ENCODE measurements around the gene CDKL4.
"Not testable (repeated sequence)": the region's sequence is repeated elsewhere in the genome, so short reads cannot be mapped to it uniquely, and the experiment has no call there.

The CDKL4 gene

DNA sequence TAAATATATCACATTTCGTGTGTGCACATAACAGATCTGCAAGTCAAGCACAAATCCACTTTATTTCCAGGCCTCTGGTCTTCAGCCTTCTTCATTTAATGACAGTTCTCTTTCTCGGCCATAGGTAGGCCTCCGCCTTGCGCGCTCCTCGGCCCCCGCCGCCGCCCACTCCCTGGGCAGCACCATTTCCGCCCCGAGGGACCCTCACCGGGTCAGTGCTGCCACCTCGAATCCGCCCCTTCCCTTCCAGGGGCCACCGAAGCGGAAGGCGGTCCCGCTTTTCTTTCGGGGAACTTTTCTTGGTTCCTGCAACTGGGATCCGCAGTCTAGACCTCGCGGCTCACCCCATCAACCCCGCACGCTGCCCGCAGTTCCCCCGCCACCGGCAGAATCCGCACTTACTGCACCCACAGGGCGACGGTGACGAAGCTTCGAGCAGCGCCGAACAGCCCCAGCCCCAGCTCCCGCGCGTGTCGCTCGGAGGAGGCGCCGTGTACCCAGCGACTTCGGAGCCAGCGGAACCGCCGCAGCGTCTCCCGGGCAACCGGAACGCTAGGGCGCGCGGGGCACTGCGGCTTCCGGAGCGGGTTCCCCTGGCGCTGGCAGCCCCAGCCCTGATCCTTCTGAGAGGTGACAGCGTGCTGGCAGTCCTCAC lies at the start of gene CDKL4:
TSS of gene CDKL4 (minus strand) at position 502 of the 655 bp plus-strand sequence.
- no peak for DNase-seq (ENCODE audit: low read depth)

DNA sequence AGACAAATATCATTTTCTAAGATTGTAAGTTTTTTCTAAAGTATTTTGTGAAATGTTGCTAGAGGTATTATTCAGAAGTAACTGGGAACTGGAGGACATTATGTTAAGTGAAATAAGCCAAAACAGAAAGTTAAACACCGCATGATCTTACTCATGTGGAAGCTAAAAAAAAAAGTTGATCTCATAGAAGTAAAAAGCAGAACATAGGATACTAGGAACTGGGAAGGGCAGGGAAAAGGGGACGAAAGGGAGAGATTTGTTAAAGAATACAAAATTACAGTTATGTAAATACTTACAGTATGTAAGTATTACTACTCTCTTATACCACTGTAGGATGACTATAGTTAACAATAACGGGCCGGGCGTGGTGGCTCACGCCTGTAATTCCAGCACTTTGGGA lies 46.7 kb upstream of the CDKL4 start:
- DNase-seq (ENCODE audit: low read depth): no peak

DNA sequence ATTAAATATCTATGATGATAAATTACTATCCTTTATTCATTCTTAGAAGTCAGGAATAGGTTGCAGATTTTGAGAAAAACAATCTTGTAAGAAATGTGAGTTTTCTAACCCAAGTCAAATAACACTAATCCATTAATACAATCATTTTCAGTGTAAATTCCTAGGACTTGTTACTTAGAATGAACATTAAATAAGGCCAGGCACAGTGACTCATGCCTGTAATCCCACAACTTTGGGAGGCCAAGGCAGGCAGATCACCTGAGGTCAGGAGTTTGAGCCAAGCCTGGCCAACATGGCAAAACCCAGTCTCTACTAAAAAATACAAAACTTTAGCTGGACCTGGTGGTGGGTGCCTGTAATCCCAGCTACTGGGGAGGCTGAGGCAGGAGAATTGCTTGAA lies 45.8 kb upstream of the CDKL4 start:
- no peak for DNase-seq (ENCODE audit: low read depth)

DNA sequence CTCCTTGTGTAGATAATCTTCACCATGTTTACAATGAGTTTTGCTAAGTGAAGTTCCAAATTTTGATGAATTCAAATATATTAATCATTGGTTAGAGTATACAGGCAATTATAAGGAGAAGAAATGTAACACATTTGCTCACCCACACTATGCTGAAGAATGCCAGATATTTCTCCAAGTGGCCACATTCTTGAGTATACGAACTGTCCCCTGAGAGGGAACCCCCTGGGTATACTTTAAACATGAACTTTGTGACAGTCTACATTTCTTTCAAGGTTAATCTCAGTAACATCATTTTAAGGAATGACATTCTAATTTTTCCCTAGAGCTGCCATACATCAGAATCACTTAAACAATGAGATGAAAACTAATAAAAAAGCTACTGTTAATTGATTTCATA lies 39.8 kb upstream of the CDKL4 start:
- DNase-seq (ENCODE audit: low read depth): no peak

GRCh38 chr2:39281391-39281790 lies 37.6 kb upstream of the CDKL4 start:
- no peak for DNase-seq (ENCODE audit: low read depth)

GRCh38 chr2:39275016-39275415 lies 31.2 kb upstream of the CDKL4 start:
- no peak for DNase-seq (ENCODE audit: low read depth)

GRCh38 chr2:39269941-39270340 lies 26.2 kb upstream of the CDKL4 start:
- no peak for DNase-seq (ENCODE audit: low read depth)

GRCh38 chr2:39266916-39267434 lies 23.2 kb upstream of the CDKL4 start:
- no peak for DNase-seq (ENCODE audit: low read depth)

DNA sequence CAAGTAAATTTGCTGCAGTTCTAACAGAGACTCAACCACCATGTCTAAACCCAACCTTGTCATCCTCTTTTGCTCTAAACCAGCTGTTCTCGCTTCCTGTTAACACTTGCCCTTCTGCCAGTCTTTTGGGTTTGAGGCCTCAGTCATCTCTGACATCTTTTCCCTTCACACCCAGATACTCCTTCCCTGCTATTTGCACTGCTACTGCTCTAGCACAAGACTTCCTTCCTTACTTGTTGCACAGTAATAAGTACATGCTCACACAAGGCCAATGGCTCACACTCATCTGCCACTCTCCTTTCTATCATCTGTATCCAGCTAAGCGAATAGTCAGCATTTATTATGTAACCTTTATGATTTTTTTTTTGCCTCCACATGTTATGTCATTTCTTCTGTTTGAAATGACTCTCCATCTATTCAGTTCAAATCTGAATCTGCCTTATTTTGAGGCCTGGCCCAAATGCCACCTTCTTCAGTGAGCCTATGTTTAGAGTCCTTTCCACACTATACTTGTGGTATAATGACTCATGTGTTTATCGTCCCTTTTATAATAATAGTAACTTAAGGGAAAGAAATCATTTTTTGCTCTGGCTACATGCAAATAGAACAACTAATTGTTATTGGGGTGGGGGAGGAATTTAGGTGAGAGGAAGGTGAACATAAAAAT lies 22.5 kb upstream of the CDKL4 start:
- no peak for DNase-seq (ENCODE audit: low read depth)

DNA sequence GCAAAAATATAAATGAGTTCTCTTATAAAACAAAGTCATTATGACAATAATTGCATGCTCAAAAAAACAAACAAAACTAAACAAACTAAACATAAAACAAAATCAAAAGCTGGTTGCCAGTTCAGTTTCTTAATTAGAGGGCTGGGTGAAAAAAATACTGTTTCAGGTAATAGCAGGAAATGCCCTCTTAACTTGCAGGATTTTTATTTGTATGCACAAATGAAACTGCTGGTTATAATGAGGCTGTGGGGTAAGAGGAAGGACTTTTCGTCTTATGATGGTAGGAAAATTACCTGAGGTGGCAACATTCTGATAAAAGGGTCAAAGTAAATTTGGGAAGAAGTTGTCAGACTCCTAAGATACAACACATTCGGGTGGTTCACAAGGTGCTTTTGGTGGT lies 21.5 kb upstream of the CDKL4 start:
- DNase-seq (ENCODE audit: low read depth): no peak

DNA sequence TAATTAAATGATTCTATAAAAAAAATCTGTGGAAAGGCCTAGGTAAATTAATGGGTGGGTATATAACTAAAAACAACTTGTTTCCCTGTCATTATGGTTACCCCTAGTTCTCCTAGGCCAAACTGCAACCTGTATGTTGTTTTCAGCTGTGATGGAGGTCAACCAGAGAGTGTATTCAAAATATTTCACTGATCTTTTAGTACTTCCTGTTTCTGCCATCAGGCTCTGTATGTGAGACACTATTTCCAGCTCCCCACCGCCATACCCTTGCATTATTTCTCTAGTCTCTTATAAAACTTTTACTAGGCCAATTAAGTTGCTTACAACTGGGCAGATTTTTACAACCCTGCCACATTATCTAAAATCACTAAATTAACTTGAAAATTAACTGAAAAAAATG lies 21.0 kb upstream of the CDKL4 start:
- DNase-seq (ENCODE audit: low read depth): no peak

DNA sequence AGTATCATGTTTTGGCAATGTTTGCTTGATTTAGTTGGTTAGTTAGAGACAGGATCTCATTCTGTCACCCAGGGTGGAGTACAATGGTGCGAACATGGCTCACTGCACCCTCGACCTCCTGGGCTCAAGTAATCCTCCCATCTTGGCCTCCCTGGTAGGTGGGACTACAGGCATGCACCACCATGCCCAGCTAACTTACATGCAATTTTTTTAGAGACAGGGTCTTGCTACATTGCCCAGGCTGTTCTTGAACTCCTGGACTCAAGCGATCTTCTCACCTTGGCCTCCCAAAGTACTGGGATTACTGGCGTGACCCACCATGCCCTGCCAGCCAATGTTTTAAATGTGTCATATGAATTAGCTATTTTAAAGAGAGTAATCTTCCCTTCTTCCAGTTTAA lies 16.3 kb upstream of the CDKL4 start:
- DNase-seq (ENCODE audit: low read depth): no peak

DNA sequence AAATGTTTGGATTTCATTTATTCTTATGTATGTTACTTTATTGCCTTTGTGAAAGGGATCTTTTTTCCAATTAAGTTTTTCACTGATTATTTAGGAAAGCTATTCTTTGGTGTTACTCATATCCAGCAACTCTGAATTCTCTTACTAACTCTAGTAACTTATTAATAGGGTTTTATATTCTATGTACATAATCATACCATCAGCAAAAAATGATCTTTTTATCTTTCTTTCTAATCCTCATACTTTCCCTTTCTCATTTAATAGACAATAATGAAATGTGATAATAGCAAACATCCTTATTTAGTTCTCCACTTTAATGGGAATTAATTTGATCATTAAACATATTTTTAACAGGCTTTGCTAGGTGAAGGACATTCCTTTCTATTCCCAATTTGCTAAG lies 12.3 kb upstream of the CDKL4 start:
- DNase-seq (ENCODE audit: low read depth): no peak

- no peak for DNase-seq (ENCODE audit: low read depth)
Measured at GRCh38 chr2:39252888-39253518, 9.2 kb upstream of the CDKL4 start.

- DNase-seq (ENCODE audit: low read depth): no peak
Measured at GRCh38 chr2:39247512-39248043, 3.8 kb upstream of the CDKL4 start.

GRCh38 chr2:39246382-39246980 lies 2.7 kb upstream of the CDKL4 start:
- no peak for DNase-seq (ENCODE audit: low read depth)

DNA sequence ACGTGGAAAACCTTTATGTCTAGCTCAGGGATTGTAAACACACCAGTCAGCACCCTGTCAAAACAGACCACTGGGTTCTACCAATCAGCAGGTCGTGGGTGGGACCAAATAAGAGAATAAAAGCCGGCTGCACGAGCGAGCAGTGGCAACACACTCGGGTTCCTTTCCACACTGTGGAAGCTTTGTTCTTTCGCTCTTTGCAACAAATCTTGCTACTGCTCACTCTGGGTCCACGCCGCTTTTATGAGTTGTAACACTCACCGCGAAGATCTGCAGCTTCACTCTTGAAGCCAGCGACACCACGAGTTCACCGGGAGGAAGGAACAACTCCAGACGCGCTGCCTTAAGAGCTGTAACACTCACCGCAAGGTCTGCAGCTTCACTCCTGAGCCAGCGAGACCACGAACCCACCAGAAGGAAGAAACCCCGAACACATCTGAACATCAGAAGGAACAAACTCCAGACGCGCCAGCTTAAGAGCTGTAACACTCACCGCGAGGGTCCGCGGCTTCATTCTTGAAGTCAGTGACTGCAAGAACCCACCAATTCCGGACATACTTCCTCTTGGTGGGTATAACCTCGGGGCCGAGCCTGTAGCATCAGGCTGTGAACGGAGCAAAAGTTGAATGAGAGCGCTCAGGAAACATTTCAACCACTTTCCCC lies 1.3 kb upstream of the CDKL4 start:
- DNase-seq (ENCODE audit: low read depth): not testable (repeated sequence)

- not testable (repeated sequence) for DNase-seq (ENCODE audit: low read depth)
Measured at GRCh38 chr2:39244241-39244862, 582 bp upstream of the CDKL4 start.

GRCh38 chr2:39241588-39241987 lies 2.2 kb downstream of the CDKL4 start:
- DNase-seq (ENCODE audit: low read depth): no peak

GRCh38 chr2:39240758-39241157 lies 3.0 kb downstream of the CDKL4 start:
- DNase-seq (ENCODE audit: low read depth): no peak

- DNase-seq (ENCODE audit: low read depth): no peak
Measured at GRCh38 chr2:39234754-39235153, 9.0 kb downstream of the CDKL4 start.

DNA sequence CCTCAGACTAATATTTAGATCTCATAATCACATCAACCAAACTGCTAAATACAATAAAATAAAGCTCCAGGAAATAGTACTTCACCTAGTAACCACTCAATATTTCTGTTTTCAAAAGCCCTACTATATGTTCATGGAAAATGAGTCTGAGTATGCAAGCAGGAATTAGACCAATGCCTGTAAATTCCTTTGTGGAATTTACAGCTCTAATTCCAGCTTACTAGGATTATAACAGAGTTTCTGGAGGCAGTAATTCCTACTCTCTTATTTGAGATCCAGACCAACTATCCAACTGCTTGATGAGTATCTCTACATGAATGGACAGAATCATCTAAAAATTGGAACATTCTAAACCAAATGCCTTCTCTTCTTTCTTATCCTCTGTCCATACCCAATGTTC lies 11.6 kb downstream of the CDKL4 start:
- no peak for DNase-seq (ENCODE audit: low read depth)

All from stimulated activated CD8-positive, alpha-beta memory T cell treated with anti-CD3 and anti-CD28 coated beads, Interleukin-15, amount 100 ng/mL, for 24 hours (primary cell).